ENCODE data around the gene SEMA3C. TPM values are rescaled to one million over a fixed set of nuclear protein-coding genes. Genes with fewer than 3 reads are reported as not detected.

The SEMA3C gene
- total and polyA plus RNA-seq, 8 donors, result 58.0 to 118 (median 95.0) TPM

- DNase-seq (no peak), ATAC-seq (no peak)
- TF ChIP-seq CTCF (IDR thresholded peaks at IDR 0.05), result no peak
- H3K4me1 ChIP-seq, result no peaks in the 10 kb centered on the region
- no peak overlapping the region for H3K27ac ChIP-seq
- H3K4me3 ChIP-seq, result no peak overlapping the region
- intact Hi-C loops (cut with DNase I), result no loop called here
- H3K9me3 ChIP-seq, result no peaks in the 10 kb centered on the region
- no peaks in the 10 kb centered on the region for H3K36me3 ChIP-seq
- no peaks in the 10 kb centered on the region for H3K27me3 ChIP-seq
Observed at GRCh38 chr7:80875537-80876120, 43.2 kb downstream of the SEMA3C start.

GRCh38 chr7:80873140-80873539, 45.7 kb downstream of the SEMA3C start:
- intact Hi-C loops (cut with DNase I), result no loop called here
- Histone ChIP-seq H3K36me3 (no peaks in the 10 kb centered on the region), H3K9me3 (no peaks in the 10 kb centered on the region), H3K4me3 (no peak overlapping the region), H3K27me3 (no peaks in the 10 kb centered on the region), H3K4me1 (no peaks in the 10 kb centered on the region), H3K27ac (no peak overlapping the region)
- no peak for DNase-seq
- ATAC-seq, result no peak
- TF ChIP-seq CTCF (IDR thresholded peaks at IDR 0.05), result no peak

- H3K27ac ChIP-seq, result no peak overlapping the region
Observed at GRCh38 chr7:80871228-80871627, 47.6 kb downstream of the SEMA3C start.

GRCh38 chr7:80870813-80871212, 48.0 kb downstream of the SEMA3C start:
- Histone ChIP-seq H3K27ac (no peak overlapping the region), H3K36me3 (no peaks in the 10 kb centered on the region), H3K4me1 (no peaks in the 10 kb centered on the region), H3K9me3 (no peaks in the 10 kb centered on the region), H3K4me3 (no peak overlapping the region), H3K27me3 (no peaks in the 10 kb centered on the region)
- ATAC-seq, result no peak
- intact Hi-C loops (cut with DNase I), result no loop called here
- no peak for TF ChIP-seq CTCF (IDR thresholded peaks at IDR 0.05)
- DNase-seq, result no peak

More at GRCh38 chr7:80871228-80871627, 47.6 kb downstream of the SEMA3C start:
- ATAC-seq (no peak), DNase-seq (no peak)
- Histone ChIP-seq H3K36me3 (no peaks in the 10 kb centered on the region), H3K4me1 (no peaks in the 10 kb centered on the region), H3K27me3 (no peaks in the 10 kb centered on the region), H3K9me3 (no peaks in the 10 kb centered on the region), H3K4me3 (no peak overlapping the region)
- intact Hi-C loops (cut with DNase I), result no loop called here
- no peak for TF ChIP-seq CTCF (IDR thresholded peaks at IDR 0.05)

GRCh38 chr7:80869821-80870751, 48.8 kb downstream of the SEMA3C start:
- no peaks in the 10 kb centered on the region for H3K27me3 ChIP-seq
- H3K27ac ChIP-seq, result no peak overlapping the region

More at GRCh38 chr7:80869821-80870751, 48.8 kb downstream of the SEMA3C start:
- intact Hi-C loops (cut with DNase I), result no loop called here
- TF ChIP-seq CTCF (IDR thresholded peaks at IDR 0.05), result no peak
- ATAC-seq, result no peak
- H3K4me1 ChIP-seq, result no peaks in the 10 kb centered on the region
- no peak for DNase-seq
- no peak overlapping the region for H3K4me3 ChIP-seq
- H3K36me3 ChIP-seq, result no peaks in the 10 kb centered on the region
- H3K9me3 ChIP-seq, result no peaks in the 10 kb centered on the region

All from left lung (tissue), 10 donors.